GM06990 (cell line): ENCODE data around the gene FHIT.

Experiments used
- DNase-seq: peaks from one replicate; pipeline ENCODE4 v3.0.0-alpha.2; 2011; ENCODE audit not compliant: insufficient read length; ENCODE audit errors: extremely low read depth
- H3K27me3 ChIP-seq: replicated peaks from 2 replicates; pipeline ENCODE4 v1.6.0; 2011; ENCODE audit warnings: low read length; ENCODE audit not compliant: control insufficient read depth, insufficient read depth
- H3K36me3 ChIP-seq: 2 replicates; pipeline ENCODE4 v1.5.1; 2011; ENCODE audit warnings: low read length; ENCODE audit not compliant: control insufficient read depth, insufficient read depth
- H3K4me3 ChIP-seq: replicated peaks from 2 replicates; pipeline ENCODE4 v1.5.1; 2011; ENCODE audit warnings: low read depth, mild to moderate bottlenecking, control low read depth, low read length
- TF ChIP-seq, protein P1 (sequence below): IDR thresholded peaks from 2 replicates; pipeline ENCODE4 v1.5.1; 2011; ENCODE audit warnings: low read length, control low read depth, mild to moderate bottlenecking, inconsistent platforms; ENCODE audit not compliant: insufficient read depth, poor library complexity, severe bottlenecking

Gene FHIT

DNA sequence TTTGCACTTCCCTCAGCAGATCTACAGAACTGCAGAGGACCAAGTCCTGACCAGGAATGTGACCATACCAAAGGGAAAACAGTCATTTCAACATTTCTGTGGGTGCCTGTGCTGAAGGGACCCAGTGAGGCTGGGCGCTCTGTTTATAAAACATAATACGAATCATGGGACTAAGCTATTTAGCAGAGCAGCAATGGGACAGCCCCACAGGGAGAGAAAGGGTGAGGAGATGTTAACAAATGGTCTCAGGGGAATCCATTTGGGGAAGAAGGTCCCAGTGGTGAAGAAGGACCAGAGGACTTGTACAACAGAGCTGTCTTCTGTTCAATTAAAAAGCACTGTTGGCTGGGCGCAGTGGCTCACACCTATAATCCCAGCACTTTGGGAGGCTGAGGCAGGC lies 1025.4 kb downstream of the FHIT start:
- no peaks in the 10 kb centered on the region for H3K36me3 ChIP-seq
- TF ChIP-seq, protein P1, sequence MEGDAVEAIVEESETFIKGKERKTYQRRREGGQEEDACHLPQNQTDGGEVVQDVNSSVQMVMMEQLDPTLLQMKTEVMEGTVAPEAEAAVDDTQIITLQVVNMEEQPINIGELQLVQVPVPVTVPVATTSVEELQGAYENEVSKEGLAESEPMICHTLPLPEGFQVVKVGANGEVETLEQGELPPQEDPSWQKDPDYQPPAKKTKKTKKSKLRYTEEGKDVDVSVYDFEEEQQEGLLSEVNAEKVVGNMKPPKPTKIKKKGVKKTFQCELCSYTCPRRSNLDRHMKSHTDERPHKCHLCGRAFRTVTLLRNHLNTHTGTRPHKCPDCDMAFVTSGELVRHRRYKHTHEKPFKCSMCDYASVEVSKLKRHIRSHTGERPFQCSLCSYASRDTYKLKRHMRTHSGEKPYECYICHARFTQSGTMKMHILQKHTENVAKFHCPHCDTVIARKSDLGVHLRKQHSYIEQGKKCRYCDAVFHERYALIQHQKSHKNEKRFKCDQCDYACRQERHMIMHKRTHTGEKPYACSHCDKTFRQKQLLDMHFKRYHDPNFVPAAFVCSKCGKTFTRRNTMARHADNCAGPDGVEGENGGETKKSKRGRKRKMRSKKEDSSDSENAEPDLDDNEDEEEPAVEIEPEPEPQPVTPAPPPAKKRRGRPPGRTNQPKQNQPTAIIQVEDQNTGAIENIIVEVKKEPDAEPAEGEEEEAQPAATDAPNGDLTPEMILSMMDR = no peak
- no peak overlapping the region for H3K4me3 ChIP-seq
- H3K27me3 ChIP-seq = no peaks in the 10 kb centered on the region
- DNase-seq = no peak

DNA sequence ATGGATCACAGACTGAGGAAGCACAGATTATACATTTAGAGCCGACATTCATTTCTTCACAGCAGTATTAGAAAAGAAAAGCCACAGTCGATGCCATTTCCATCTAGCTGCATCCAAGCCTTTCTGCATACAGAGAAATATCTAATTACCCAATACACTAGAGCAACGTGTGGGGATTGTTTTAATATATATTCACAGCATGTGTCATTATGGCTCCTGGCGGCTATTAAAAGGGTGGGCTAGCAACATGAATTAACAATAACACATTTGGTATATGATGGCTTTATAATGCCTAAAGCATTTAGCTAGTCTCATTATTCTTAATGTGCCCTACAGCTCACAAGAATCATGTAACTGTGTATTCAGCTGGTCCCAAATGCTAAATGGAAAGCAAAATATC lies 1030.5 kb downstream of the FHIT start:
- Histone ChIP-seq H3K27me3 (no peaks in the 10 kb centered on the region), H3K4me3 (no peak overlapping the region), H3K36me3 (no peaks in the 10 kb centered on the region)
- DNase-seq = no peak
- TF ChIP-seq, protein P1 = no peak

DNA sequence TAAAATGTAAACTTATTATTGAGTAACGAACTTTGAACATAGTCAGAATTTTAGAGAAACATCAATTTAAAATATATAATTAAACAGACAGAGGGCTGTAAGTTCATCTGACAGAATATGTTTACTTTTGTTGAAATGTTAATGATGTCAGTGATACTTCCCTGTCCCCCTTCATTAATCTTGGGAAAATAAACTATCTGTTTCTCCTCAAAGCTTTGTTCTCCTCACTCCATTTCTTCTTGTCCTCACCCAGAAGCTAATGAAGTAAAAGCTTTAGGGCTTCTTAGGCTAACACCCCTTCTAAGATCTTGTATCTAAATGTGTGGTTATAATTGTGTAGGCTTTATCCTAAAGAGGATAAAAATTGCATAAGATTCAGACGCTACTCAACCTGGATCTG lies 1031.8 kb downstream of the FHIT start:
- Histone ChIP-seq H3K36me3 (no peaks in the 10 kb centered on the region), H3K4me3 (no peak overlapping the region), H3K27me3 (no peaks in the 10 kb centered on the region)
- DNase-seq = no peak
- TF ChIP-seq, protein P1 = no peak

DNA sequence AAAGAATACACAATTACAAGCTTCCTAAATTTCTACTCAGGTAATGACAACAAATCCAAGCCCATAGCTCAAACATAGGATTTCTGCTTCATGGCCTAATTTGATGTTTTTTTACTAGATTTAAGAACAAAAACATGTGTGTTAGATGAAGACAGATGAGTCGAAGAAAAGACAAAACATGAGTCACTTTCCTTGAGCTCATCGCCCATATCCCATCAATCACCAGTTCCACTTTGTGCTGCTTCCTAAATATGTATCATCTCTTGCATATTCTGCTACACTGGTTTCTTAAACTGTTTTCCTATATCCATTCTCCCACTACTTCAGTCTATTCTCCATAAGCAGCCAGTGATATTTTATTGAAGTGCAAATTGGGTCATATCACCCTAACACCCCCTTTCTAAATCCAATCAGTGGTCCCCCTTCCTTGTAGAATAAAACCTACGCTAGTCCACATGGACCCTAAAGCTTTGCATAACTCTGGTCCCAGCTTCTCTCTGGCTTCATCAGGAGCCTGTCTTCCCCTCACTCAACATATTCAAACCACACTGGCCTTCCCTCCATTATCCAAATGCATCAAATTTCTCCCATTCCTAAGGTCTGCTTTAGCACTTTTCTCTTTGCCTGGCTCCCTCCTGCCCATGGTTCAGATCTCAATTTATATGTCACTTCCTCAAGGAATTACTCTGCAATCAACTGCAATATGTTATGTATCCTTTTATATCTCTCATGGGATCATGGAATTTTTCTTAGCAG lies 1033.9 kb downstream of the FHIT start:
- H3K4me3 ChIP-seq = no peak overlapping the region
- no peaks in the 10 kb centered on the region for H3K36me3 ChIP-seq
- TF ChIP-seq, protein P1 = no peak
- no peaks in the 10 kb centered on the region for H3K27me3 ChIP-seq
- no peak for DNase-seq

DNA sequence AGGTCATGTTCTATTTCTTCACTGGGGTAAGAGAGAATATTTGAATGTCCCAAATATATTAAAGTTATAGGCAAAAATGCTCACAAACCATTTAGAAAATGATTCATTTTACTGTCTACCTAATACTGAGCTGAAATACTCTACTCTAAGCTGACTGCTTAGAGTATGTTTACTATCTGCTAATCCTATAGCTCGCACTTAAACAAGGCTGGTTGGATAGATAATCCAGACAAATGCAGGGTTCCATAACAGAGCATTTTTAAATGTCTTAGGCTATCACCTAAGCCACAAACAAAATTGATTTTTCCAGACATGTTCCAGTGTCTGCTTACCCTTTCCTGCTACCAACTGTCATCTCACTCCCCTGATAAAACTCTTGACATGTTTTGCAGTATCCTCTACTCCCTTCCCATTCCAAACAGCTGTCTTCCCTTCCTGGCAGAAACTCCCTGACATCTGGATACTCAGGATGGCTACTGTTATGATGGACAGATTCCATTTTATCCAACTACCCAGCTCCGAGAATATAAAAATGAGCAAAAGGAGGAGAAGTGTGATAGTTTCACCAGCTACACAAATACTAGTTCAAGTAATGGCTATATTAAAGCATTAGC lies 1034.7 kb downstream of the FHIT start:
- H3K4me3 ChIP-seq = no peak overlapping the region
- no peaks in the 10 kb centered on the region for H3K27me3 ChIP-seq
- TF ChIP-seq, protein P1 = no peak
- no peak for DNase-seq
- H3K36me3 ChIP-seq = no peaks in the 10 kb centered on the region
